Glomerular visceral epithelial cell (primary cell): ENCODE measurements around the gene EIF4EBP3.
A peak's percentile ranks its signal among the peaks of the same experiment; 100 is the strongest.
"Not testable (repeated sequence)": the region's sequence is repeated elsewhere in the genome, so short reads cannot be mapped to it uniquely, and the experiment has no call there.

Experiments
- DNase-seq: peaks from one replicate; pipeline ENCODE4 v3.0.0-alpha.2; 2016; ENCODE audit errors: extremely low spot score

Gene EIF4EBP3

GRCh38 chr5:140576776-140577201 is 29.3 kb downstream of the EIF4EBP3 start:
- DNase-seq = no peak

- DNase-seq = not testable (repeated sequence)
Measured at GRCh38 chr5:140579188-140579747, 31.8 kb downstream of the EIF4EBP3 start.

- DNase-seq = no peak
Measured at GRCh38 chr5:140587495-140587894, 40.0 kb downstream of the EIF4EBP3 start.

GRCh38 chr5:140588311-140589070 is 41.0 kb downstream of the EIF4EBP3 start:
- no peak for DNase-seq

- DNase-seq = no peak
Measured at GRCh38 chr5:140590861-140591260, 43.4 kb downstream of the EIF4EBP3 start.

GRCh38 chr5:140591747-140592372 is 44.4 kb downstream of the EIF4EBP3 start:
- peak; percentile 36 for DNase-seq

- not testable (repeated sequence) for DNase-seq
Measured at GRCh38 chr5:140593070-140593469, 45.6 kb downstream of the EIF4EBP3 start.

- DNase-seq = no peak
Measured at GRCh38 chr5:140594169-140594568, 46.7 kb downstream of the EIF4EBP3 start.

GRCh38 chr5:140595538-140596300 is 48.3 kb downstream of the EIF4EBP3 start:
- DNase-seq = no peak

GRCh38 chr5:140596321-140596741 is 48.9 kb downstream of the EIF4EBP3 start:
- no peak for DNase-seq

GRCh38 chr5:140598836-140599235 is 51.4 kb downstream of the EIF4EBP3 start:
- no peak for DNase-seq
